HFFc6 (cell line): ENCODE data around the gene CTNNBL1. TPM values are rescaled to one million over a fixed set of nuclear protein-coding genes. Genes with fewer than 3 reads are reported as not detected.
A peak's percentile ranks its signal among the peaks of the same experiment; 100 is the strongest.

ENCODE experiments used
- DNase-seq: peaks from one replicate; pipeline ENCODE4 v3.0.0-alpha.2; 2018
- H3K27ac Mint-ChIP-seq: 2 replicates; pipeline ENCODE4 v1.8.0; 2020; ENCODE audit warnings: mild to moderate bottlenecking, mixed read lengths
- H3K27me3 Mint-ChIP-seq: 2 replicates; pipeline ENCODE4 v1.8.0; 2021; ENCODE audit warnings: mild to moderate bottlenecking, moderate library complexity, mixed read lengths; ENCODE audit not compliant: insufficient read depth
- H3K36me3 Mint-ChIP-seq: 2 replicates; pipeline ENCODE4 v1.8.0; 2021; ENCODE audit warnings: low read depth, mixed read lengths
- H3K4me1 Mint-ChIP-seq: 2 replicates; pipeline ENCODE4 v1.8.0; 2020; ENCODE audit warnings: low read depth, mixed read lengths
- H3K4me3 Mint-ChIP-seq: 2 replicates; pipeline ENCODE4 v1.8.0; 2020; ENCODE audit warnings: mild to moderate bottlenecking, moderate library complexity, mixed read lengths
- H3K9me3 Mint-ChIP-seq: 2 replicates; pipeline ENCODE4 v1.8.0; 2020; ENCODE audit warnings: mild to moderate bottlenecking, mixed read lengths
- total RNA-seq, 6 experiments: library from RNA; stranded (reverse); fragmentation: NEBNext Ultra II Directional; extraction: Animal tissue kit (Norgen Biotek cat#: 25700); gene quantifications; 2 replicates in 1 of 6; 3 replicates in 5 of 6; pipeline ENCODE4 v1.2.3, GENCODE V29; 2021
- TF ChIP-seq, protein P1 (sequence below): fragments of 200-600 bp; sonication (generic); IDR thresholded peaks from 2 replicates; pipeline ENCODE4 v1.5.0; 2021; ENCODE audit warnings: antibody characterized with exemption, mild to moderate bottlenecking

CTNNBL1 gene
- total RNA-seq, 6 experiments from 2014 or later: 49.7 to 62.4 (median 59.5) TPM

DNA sequence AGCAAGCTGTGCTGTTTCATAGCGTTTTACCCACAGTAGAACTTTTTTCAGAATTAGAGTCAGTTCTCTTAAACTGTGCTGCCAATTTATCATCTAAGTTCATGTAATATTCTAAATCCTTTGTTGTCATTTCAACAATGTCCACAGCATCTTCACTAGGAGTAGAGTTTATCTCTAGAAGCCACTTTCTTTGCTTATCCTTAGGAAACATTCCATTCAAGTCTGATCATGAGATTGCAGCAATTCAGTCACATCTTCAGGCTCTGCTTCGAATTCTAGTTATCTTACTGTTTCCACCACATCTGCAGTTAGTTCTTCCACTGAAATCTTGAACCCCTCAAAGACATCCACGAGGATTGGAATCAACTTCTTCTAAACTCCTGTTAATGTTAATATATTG, 12.5 kb downstream of the CTNNBL1 start:
- TF ChIP-seq, protein P1, sequence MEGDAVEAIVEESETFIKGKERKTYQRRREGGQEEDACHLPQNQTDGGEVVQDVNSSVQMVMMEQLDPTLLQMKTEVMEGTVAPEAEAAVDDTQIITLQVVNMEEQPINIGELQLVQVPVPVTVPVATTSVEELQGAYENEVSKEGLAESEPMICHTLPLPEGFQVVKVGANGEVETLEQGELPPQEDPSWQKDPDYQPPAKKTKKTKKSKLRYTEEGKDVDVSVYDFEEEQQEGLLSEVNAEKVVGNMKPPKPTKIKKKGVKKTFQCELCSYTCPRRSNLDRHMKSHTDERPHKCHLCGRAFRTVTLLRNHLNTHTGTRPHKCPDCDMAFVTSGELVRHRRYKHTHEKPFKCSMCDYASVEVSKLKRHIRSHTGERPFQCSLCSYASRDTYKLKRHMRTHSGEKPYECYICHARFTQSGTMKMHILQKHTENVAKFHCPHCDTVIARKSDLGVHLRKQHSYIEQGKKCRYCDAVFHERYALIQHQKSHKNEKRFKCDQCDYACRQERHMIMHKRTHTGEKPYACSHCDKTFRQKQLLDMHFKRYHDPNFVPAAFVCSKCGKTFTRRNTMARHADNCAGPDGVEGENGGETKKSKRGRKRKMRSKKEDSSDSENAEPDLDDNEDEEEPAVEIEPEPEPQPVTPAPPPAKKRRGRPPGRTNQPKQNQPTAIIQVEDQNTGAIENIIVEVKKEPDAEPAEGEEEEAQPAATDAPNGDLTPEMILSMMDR: no peak
- no peak overlapping the region for H3K27ac Mint-ChIP-seq
- no peaks in the 10 kb centered on the region; the same call in 1 of the 2 replicates for H3K27me3 Mint-ChIP-seq
- H3K36me3 Mint-ChIP-seq: peaks cover 9% of the 10 kb centered on the region
- H3K4me1 Mint-ChIP-seq: peaks cover 7% of the 10 kb centered on the region; the same call in 1 of the 2 replicates
- DNase-seq: no peak
- no peaks in the 10 kb centered on the region for H3K9me3 Mint-ChIP-seq
- H3K4me3 Mint-ChIP-seq: no peak overlapping the region

DNA sequence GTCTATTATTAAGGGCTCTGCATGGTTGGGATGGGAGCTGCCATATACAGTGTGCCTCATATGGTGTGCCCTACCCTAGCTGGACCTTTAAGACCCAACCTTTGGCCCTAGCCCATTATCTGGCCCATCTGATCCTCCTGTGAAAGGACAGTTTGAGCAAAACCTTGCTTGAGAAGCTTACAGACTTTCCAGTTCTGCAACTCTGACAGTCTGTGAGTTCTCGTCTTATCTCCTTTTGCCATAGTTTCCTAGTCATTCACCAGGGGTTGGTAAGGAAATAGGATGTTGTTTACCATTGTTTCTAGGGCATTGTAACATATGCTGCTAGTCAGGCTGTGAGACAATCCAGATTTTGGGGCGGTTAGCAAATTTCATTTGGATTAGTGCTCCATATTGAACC, 17.2 kb downstream of the CTNNBL1 start:
- H3K4me1 Mint-ChIP-seq: peaks cover 28% of the 10 kb centered on the region
- no peak overlapping the region for H3K4me3 Mint-ChIP-seq
- H3K27me3 Mint-ChIP-seq: no peaks in the 10 kb centered on the region
- no peaks in the 10 kb centered on the region for H3K9me3 Mint-ChIP-seq
- TF ChIP-seq, protein P1: no peak
- DNase-seq: no peak
- H3K27ac Mint-ChIP-seq: no peak overlapping the region
- peaks cover 9% of the 10 kb centered on the region for H3K36me3 Mint-ChIP-seq

DNA sequence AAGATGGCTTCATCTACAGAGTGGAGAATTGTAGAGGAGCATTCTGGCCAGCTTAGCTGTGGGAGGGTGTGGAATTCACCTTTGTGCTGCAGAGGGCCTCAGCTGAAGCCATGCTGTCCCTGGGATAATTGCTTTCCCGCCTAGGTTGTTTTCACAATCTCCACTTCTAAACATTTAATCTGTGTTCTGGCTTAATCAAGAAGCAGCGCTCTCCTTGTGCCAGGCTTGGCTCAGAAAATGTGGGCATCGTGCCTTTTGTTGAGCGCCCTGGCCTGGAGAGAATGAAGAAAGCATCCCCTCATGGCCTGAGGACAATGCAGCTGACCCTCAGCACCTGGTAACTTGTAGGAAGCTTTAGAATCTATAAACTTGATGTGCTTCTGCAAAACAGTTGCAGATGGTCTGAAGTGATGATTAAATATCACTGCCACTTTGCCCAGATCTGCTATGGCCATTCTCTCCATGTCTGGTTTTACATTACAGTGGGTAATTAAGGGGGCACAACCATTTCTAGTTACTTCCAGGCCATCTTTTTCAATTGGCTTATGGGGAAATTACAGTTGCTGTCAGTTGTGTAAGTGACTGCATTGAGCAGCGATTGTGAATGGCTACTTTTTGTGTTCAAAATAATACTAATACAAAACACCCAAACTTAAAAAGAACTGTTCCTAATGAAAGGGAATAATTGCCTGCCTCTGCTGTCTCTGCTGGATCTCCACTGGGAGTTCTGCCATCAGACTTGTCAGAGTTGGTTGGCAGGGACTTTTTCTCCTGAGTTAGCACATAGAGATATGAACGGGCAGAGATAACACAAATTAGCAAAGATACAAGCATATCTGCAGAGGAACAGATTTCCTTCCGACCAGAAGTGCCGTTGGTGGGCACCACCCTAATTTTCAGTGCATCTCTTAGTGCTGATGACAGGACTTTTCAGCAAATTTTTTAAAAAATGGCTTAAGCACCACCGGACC, 18.4 kb downstream of the CTNNBL1 start:
- Mint-ChIP-seq H3K4me1 (peaks cover 25% of the 10 kb centered on the region), H3K27ac (no peak overlapping the region), H3K36me3 (peaks cover 4% of the 10 kb centered on the region)

DNA sequence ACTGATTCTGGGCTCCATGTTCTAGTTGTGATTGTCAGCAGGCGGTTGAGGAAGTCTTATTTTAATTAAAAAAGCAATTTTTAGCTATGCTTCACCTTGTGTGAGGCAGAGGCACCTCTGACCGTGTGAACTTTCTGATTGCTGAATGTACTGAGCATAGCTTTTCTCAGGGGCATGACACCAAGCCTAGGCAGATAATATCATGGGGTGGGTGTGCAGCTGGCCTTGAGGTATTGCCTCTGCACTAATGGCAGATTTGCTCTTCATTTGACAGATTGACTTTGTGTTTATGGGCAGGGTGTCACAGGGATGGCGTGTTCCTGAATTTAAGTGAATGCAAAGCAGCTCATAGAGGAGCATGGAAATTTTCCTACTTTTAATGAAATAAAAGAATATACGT, 19.6 kb downstream of the CTNNBL1 start:
- Mint-ChIP-seq H3K27me3 (no peaks in the 10 kb centered on the region), H3K4me1 (peaks cover 25% of the 10 kb centered on the region), H3K36me3 (peaks cover 4% of the 10 kb centered on the region; the same call in 1 of the 2 replicates), H3K4me3 (no peak overlapping the region), H3K9me3 (no peaks in the 10 kb centered on the region), H3K27ac (no peak overlapping the region)
- no peak for DNase-seq
- TF ChIP-seq, protein P1: no peak

More for the DNA sequence above, 18.4 kb downstream of the CTNNBL1 start:
- DNase-seq: no peak
- no peaks in the 10 kb centered on the region for H3K27me3 Mint-ChIP-seq
- TF ChIP-seq, protein P1: no peak
- no peaks in the 10 kb centered on the region for H3K9me3 Mint-ChIP-seq
- H3K4me3 Mint-ChIP-seq: no peak overlapping the region

DNA sequence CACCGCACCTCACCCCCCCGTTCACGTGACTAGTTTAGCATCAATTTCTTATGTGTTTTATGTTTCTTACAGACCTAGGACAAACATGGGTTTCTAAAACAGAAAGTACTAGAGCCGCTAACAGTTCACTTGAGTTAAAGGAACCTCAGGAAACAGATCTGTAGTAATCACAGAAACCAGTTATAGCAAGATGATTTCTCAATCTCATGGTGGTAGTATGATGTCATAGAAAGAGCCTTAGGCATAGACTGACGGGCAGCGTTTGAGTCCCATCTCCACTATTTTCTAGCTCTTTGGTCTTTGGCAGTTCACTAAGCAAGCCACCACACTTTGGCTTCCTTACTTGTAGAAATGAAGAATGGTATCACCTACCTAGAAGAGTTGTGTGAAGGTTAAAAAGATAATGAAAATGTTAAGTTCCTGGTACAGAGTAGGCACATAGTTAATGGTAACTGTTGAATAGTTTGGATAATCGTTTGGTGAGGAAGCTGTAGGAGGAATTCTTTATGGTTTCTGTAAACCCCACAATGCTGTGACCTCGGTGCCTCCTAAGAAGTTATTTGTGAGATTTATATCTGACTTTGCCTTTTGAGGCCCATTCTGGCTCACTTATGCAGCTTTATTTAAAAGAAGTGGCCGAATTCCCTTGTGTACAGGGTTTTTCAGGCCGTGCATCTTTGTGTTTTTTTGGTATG, 21.3 kb downstream of the CTNNBL1 start:
- H3K27ac Mint-ChIP-seq: peak overlapping the region; percentile 87
- peak overlapping the region; percentile 58 for H3K4me3 Mint-ChIP-seq
- TF ChIP-seq, protein P1: no peak
- H3K36me3 Mint-ChIP-seq: no peaks in the 10 kb centered on the region; the same call in 1 of the 2 replicates
- peak; percentile 81 for DNase-seq
- no peaks in the 10 kb centered on the region for H3K9me3 Mint-ChIP-seq
- peaks cover 25% of the 10 kb centered on the region for H3K4me1 Mint-ChIP-seq
- no peaks in the 10 kb centered on the region; the same call in 1 of the 2 replicates for H3K27me3 Mint-ChIP-seq
